HepG2 (cell line): Measurements from ENCODE around the gene ZBTB7C. TPM values are rescaled to one million over a fixed set of nuclear protein-coding genes. Genes with fewer than 3 reads are reported as not detected.

Experiments used
- ATAC-seq: fragments of 200-7000 bp; cut with Tn5 transposase; 3 replicates; pipeline ENCODE4 v1.9.1; 2020; ENCODE audit warnings: mild to moderate bottlenecking, moderate library complexity
- BruUV-seq: library from RNA; stranded (reverse); fragments of 400-500 nt; replicated peaks from 2 replicates; lab custom pipeline; 2021; lab: Mats Ljungman, UMichigan
- CTCF ChIA-PET: fragments of 300-600 bp; formaldehyde crosslinking; extraction: SDS; loops from one replicate; lab custom pipeline; 2021; ENCODE audit warnings: low total read pairs, inconsistent platforms, low intra/inter-chr PET ratio; lab: Yijun Ruan, JAX
- POLR2A ChIA-PET: fragments of 350-600 bp; sonication (Branson Sonifier 250); formaldehyde crosslinking; loops from one replicate; lab custom pipeline; 2020; ENCODE audit warnings: antibody characterized with exemption, inconsistent platforms; lab: Yijun Ruan, JAX
- DNase-seq: peaks from one replicate; pipeline ENCODE4 v3.0.0-alpha.2; 2015; ENCODE audit warnings: low spot score
- FAIRE-seq: peaks from 3 replicates; lab custom pipeline; 2011; peaks lifted over from hg19 to GRCh38; lab: Jason Lieb, UNC
- H2AFZ ChIP-seq: one replicate; pipeline ENCODE4 v1.6.1; 2011; ENCODE audit warnings: low read length, inconsistent platforms
- H3K27ac ChIP-seq: fragments of 300-600 bp; 3 replicates; pipeline ENCODE4 v1.8.0; 2011; ENCODE audit warnings: mixed run types, mild to moderate bottlenecking, mixed read lengths, low read length, inconsistent platforms; ENCODE audit not compliant: insufficient read depth; ENCODE audit errors: extremely low read length
- H3K27me3 ChIP-seq, 2 experiments: fragments of 200-600 bp in 1 of 2; 2 replicates in 1 of 2; 3 replicates in 1 of 2; pipeline versions ENCODE4 v1.6.0 to v1.8.0; 2011; ENCODE audit warnings: low read length in 2 of 2, mild to moderate bottlenecking in 2 of 2, moderate library complexity in 2 of 2, inconsistent platforms in 1 of 2; ENCODE audit not compliant: insufficient read depth in 2 of 2, control insufficient read depth in 1 of 2
- H3K36me3 ChIP-seq, 2 experiments: fragments of 200-600 bp in 1 of 2; replicated peaks in 1 of 2; 2 replicates in 1 of 2; 3 replicates in 1 of 2; pipeline versions ENCODE4 v1.5.1 to v1.8.0; 2011; ENCODE audit warnings: low read length in 2 of 2, inconsistent platforms in 1 of 2; ENCODE audit not compliant: insufficient read depth in 2 of 2, control insufficient read depth in 1 of 2
- H3K4me1 ChIP-seq: 2 replicates; pipeline ENCODE4 v1.5.1; 2012; ENCODE audit warnings: low read length, inconsistent platforms; ENCODE audit not compliant: insufficient read depth
- H3K4me2 ChIP-seq: 2 replicates; pipeline ENCODE4 v1.6.0; 2011; ENCODE audit warnings: low read depth, low read length, inconsistent platforms
- H3K4me3 ChIP-seq, 3 experiments: fragments of 200-600 bp in 1 of 3; sonication (generic), shearing (Covaris generic) in 1 of 3; replicated peaks in 1 of 3; 2 replicates each; pipeline ENCODE4 v1.5.1; 2011 to 2016; ENCODE audit warnings: low read length in 3 of 3, inconsistent platforms in 2 of 3, low read depth in 2 of 3, mild to moderate bottlenecking in 2 of 3, control low read depth in 1 of 3, mixed read lengths in 1 of 3; ENCODE audit not compliant: insufficient read depth in 1 of 3
- H3K79me2 ChIP-seq: one replicate; pipeline ENCODE4 v1.6.1; 2011; ENCODE audit warnings: low read length, inconsistent platforms; ENCODE audit not compliant: insufficient read depth
- H3K9ac ChIP-seq: 2 replicates; pipeline ENCODE4 v1.6.0; 2011; ENCODE audit warnings: mild to moderate bottlenecking, low read depth, low read length, inconsistent platforms; ENCODE audit not compliant: insufficient read depth
- H3K9me3 ChIP-seq: 2 replicates; pipeline ENCODE4 v1.5.1; 2012; ENCODE audit warnings: mild to moderate bottlenecking, low read length
- H4K20me1 ChIP-seq: 2 replicates; pipeline ENCODE4 v1.6.0; 2011; ENCODE audit warnings: inconsistent platforms, mild to moderate bottlenecking, low read length, moderate library complexity; ENCODE audit not compliant: insufficient read depth
- NFAT5 ChIP-seq: sonication (generic); formaldehyde crosslinking; IDR thresholded peaks from 2 replicates; pipeline ENCODE4 v1.4.0; 2020; ENCODE audit warnings: missing genetic modification reagents
- POLR2A ChIP-seq, 2 experiments: IDR thresholded peaks; 2 replicates each; pipeline ENCODE4 v1.6.1; 2011; ENCODE audit warnings: low read depth in 2 of 2, low read length in 2 of 2, mild to moderate bottlenecking in 1 of 2, moderate library complexity in 1 of 2; ENCODE audit not compliant: insufficient read depth in 1 of 2
- ZBTB33 ChIP-seq: sonication (generic); formaldehyde crosslinking; IDR thresholded peaks from 2 replicates; pipeline ENCODE4 v1.4.0; 2020; ENCODE audit warnings: missing genetic modification reagents
- ZIK1 ChIP-seq: sonication (generic); formaldehyde crosslinking; IDR thresholded peaks from 2 replicates; pipeline ENCODE4 v1.5.0; 2020; ENCODE audit warnings: mild to moderate bottlenecking, low read depth, missing genetic modification reagents, borderline replicate concordance
- ZNF256 ChIP-seq: sonication (generic); formaldehyde crosslinking; conservative IDR thresholded peaks from 2 replicates; pipeline ENCODE4 v1.4.0; 2020; ENCODE audit warnings: missing genetic modification reagents
- ZNF362 ChIP-seq: sonication (generic); formaldehyde crosslinking; IDR thresholded peaks from 2 replicates; pipeline ENCODE4 v1.4.0; 2020; ENCODE audit warnings: missing genetic modification reagents, mild to moderate bottlenecking, borderline replicate concordance
- ZNF713 ChIP-seq: sonication (generic); formaldehyde crosslinking; IDR thresholded peaks from 2 replicates; pipeline ENCODE4 v1.4.0; 2020; ENCODE audit warnings: mild to moderate bottlenecking, missing genetic modification reagents
- WGBS: methylation state at CpG from one replicate; pipeline ENCODE4 v1.1.6; 2017; ENCODE audit warnings: low lambda C conversion rate; 5-methylcytosine and 5-hydroxymethylcytosine counted together
- in situ Hi-C: cut with HindIII; loops from 2 replicates; pipeline ENCODE4 v1.10.0; 2017; ENCODE audit warnings: low pct_unique_long_range_greater_than_20kb; ENCODE audit not compliant: extremely low pct_ligation_motif_present
- intact Hi-C: fragments of 100-400 bp; cut with micrococcal nuclease; formaldehyde crosslinking; loops from one replicate; pipeline ENCODE4 v1.10.0; 2022; ENCODE audit not compliant: unreplicated experiment
- polyA plus RNA-seq, 8 experiments: library from polyadenylated mRNA; depleted of rRNA in 3 of 8; stranded (reverse) in 7 of 8; unstranded in 1 of 8; fragments of >200 nt; fragmentation: Illumina TruSeq in 4 of 8; extraction: Trizol in 4 of 8; gene quantifications; 2 replicates each; pipeline versions ENCODE4 v1.2.1 to v1.2.3, GENCODE V29; 2011 to 2016; ENCODE audit warnings: low read depth in 4 of 8, missing spikeins in 1 of 8, mixed read lengths in 1 of 8; ENCODE audit not compliant: insufficient read depth in 1 of 8
- total RNA-seq, 5 experiments: library from RNA; depleted of rRNA; stranded (reverse); fragments of >200 nt; fragmentation: Illumina TruSeq; extraction: Trizol; gene quantifications; 2 replicates each; pipeline ENCODE4 v1.2.3, GENCODE V29; 2016; ENCODE audit warnings: low read depth in 1 of 5

Gene ZBTB7C
- total and polyA plus RNA-seq, 2 of the 13 experiments (the other 11 are each of a cell fraction or from before 2014, with no cell fraction given) = 0.01 to 0.04 TPM

DNA sequence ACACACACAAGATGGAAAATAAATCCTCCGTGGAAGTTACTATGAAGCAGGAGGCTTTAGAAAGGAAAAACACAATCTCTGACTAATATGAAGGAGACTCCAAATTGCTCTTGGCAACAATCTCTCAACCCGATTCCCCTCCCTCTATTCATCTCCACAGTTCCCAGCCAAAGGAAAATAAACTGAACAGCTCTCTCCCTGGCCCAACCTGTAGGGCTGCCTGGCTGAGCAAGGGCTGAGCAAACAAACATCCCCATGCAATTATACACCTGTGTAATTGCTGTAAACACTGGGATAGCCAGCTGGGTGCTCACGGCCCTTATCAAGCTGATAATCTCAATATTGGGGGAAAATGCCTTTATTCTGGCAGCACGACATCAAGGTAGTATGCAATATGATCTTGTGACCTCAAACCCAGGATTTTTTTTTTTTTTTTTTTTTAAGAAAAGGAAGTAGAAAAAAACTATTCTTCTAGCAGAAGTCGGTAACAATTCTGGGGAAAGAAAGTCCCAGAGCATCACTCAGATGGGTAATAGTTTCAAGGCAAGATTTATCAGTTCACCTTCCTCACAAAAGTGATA, 275.4 kb downstream of the ZBTB7C start:
- 15% methylated on average over 5 of the region's 5 CpGs for WGBS
- H3K4me2 ChIP-seq = no peak overlapping the region
- POLR2A ChIA-PET = no interaction called here
- no peaks in the 10 kb centered on the region for H3K79me2 ChIP-seq
- no peak for DNase-seq
- H3K27me3 ChIP-seq = peaks cover 6 to 43% of the 10 kb centered on the region in 2 experiments; a peak in 4 of 5 replicates
- intact Hi-C loops = no loop called here
- TF ChIP-seq ZNF713 (CRISPR knock-in tag) (no peak), POLR2A (IDR thresholded peaks at IDR 0.05; ENCODE audit: insufficient read depth in 1 of 2, low read depth in 2 of 2, low read length in 2 of 2) (no peak), ZNF256 (no peak), ZBTB33 (CRISPR knock-in tag) (no peak), ZNF362 (CRISPR knock-in tag) (no peak), ZIK1 (CRISPR knock-in tag) (no peak), NFAT5 (no peak)
- TF ChIP-seq, all 625 proteins: peak for 0
- in situ Hi-C loops = no loop called here
- no peak overlapping the region for H3K9ac ChIP-seq
- CTCF ChIA-PET = no interaction called here
- H4K20me1 ChIP-seq = no peaks in the 10 kb centered on the region
- BruUV-seq = no TSS peak
- ATAC-seq (no peak), FAIRE-seq (no peak)
- H3K4me3 ChIP-seq = no peak overlapping the region
- H3K9me3 ChIP-seq = no peaks in the 10 kb centered on the region
- no peak overlapping the region for H3K27ac ChIP-seq
- no peaks in the 10 kb centered on the region for H3K36me3 ChIP-seq
- H3K4me1 ChIP-seq = no peaks in the 10 kb centered on the region; the same call in 1 of the 2 replicates
- H2AFZ ChIP-seq = no peak overlapping the region
